ENCODE measurements around the gene TMEM179.
A peak's percentile ranks its signal among the peaks of the same experiment; 100 is the strongest.

The TMEM179 gene

GRCh38 chr14:104567141-104567956 lies 37.2 kb downstream of the TMEM179 start:
- no peak for DNase-seq (ENCODE audit: extremely low read depth, low read depth)
- H3K4me3 ChIP-seq (replicated peaks; ENCODE audit: low read depth, low read length): no peak overlapping the region
- TF ChIP-seq CTCF (IDR thresholded peaks at IDR 0.05; ENCODE audit: low read depth, low read length, missing control alignments): no peak

- TF ChIP-seq CTCF (IDR thresholded peaks at IDR 0.05; ENCODE audit: low read depth, low read length, missing control alignments): no peak
- H3K4me3 ChIP-seq (replicated peaks; ENCODE audit: low read depth, low read length): no peak overlapping the region
- no peak for DNase-seq (ENCODE audit: extremely low read depth, low read depth)
Measured at GRCh38 chr14:104564744-104565679, 39.6 kb downstream of the TMEM179 start.

- peak; percentile 7 for DNase-seq (ENCODE audit: extremely low read depth, low read depth)
- TF ChIP-seq CTCF (IDR thresholded peaks at IDR 0.05; ENCODE audit: low read depth, low read length, missing control alignments): peak; percentile 85
- no peak overlapping the region for H3K4me3 ChIP-seq (replicated peaks; ENCODE audit: low read depth, low read length)
Measured at GRCh38 chr14:104563742-104564615, 40.6 kb downstream of the TMEM179 start.

GRCh38 chr14:104563191-104563741 lies 41.3 kb downstream of the TMEM179 start:
- no peak for TF ChIP-seq CTCF (IDR thresholded peaks at IDR 0.05; ENCODE audit: low read depth, low read length, missing control alignments)
- no peak for DNase-seq (ENCODE audit: extremely low read depth, low read depth)
- H3K4me3 ChIP-seq (replicated peaks; ENCODE audit: low read depth, low read length): no peak overlapping the region

- DNase-seq (ENCODE audit: extremely low read depth, low read depth): no peak
- TF ChIP-seq CTCF (IDR thresholded peaks at IDR 0.05; ENCODE audit: low read depth, low read length, missing control alignments): no peak
- H3K4me3 ChIP-seq (replicated peaks; ENCODE audit: low read depth, low read length): no peak overlapping the region
Measured at GRCh38 chr14:104562606-104563005, 42.0 kb downstream of the TMEM179 start.
